Activated CD8-positive, alpha-beta memory T cell treated with anti-CD3 and anti-CD28 coated beads for 48 hours (primary cell): ENCODE data around the gene RFLNA.

Experiments used
- DNase-seq, 3 experiments: peaks; one replicate each; pipeline ENCODE4 v3.0.0-alpha.2; 2020; ENCODE audit warnings: low read depth in 2 of 3, low spot score in 2 of 3

RFLNA gene

GRCh38 chr12:124303579-124304313, 8.9 kb downstream of the RFLNA start:
- no peak for DNase-seq

GRCh38 chr12:124304314-124304790, 9.5 kb downstream of the RFLNA start:
- DNase-seq = no peak

GRCh38 chr12:124305136-124305535, 10.2 kb downstream of the RFLNA start:
- DNase-seq = no peak

- DNase-seq = no peak
Observed at GRCh38 chr12:124305776-124306685, 11.1 kb downstream of the RFLNA start.

- no peak for DNase-seq
Observed at GRCh38 chr12:124306686-124307555, 12.0 kb downstream of the RFLNA start.

- no peak for DNase-seq
Observed at GRCh38 chr12:124307556-124307825, 12.6 kb downstream of the RFLNA start.

- DNase-seq = no peak
Observed at GRCh38 chr12:124308741-124309140, 13.8 kb downstream of the RFLNA start.

GRCh38 chr12:124309231-124309630, 14.3 kb downstream of the RFLNA start:
- no peak for DNase-seq

- no peak for DNase-seq
Observed at GRCh38 chr12:124309744-124310143, 14.9 kb downstream of the RFLNA start.

- DNase-seq = no peak
Observed at GRCh38 chr12:124310178-124310577, 15.3 kb downstream of the RFLNA start.

- DNase-seq = no peak
Observed at GRCh38 chr12:124310785-124311184, 15.9 kb downstream of the RFLNA start.

- DNase-seq = no peak
Observed at GRCh38 chr12:124311292-124312109, 16.6 kb downstream of the RFLNA start.

- no peak for DNase-seq
Observed at GRCh38 chr12:124312601-124313000, 17.7 kb downstream of the RFLNA start.

GRCh38 chr12:124314207-124314606, 19.3 kb downstream of the RFLNA start:
- no peak for DNase-seq

- DNase-seq = no peak
Observed at GRCh38 chr12:124314766-124315165, 19.9 kb downstream of the RFLNA start.

GRCh38 chr12:124315372-124316044, 20.6 kb downstream of the RFLNA start:
- no peak for DNase-seq

- no peak for DNase-seq
Observed at GRCh38 chr12:124316257-124316900, 21.5 kb downstream of the RFLNA start.

GRCh38 chr12:124317400-124317799, 22.5 kb downstream of the RFLNA start:
- DNase-seq = no peak

GRCh38 chr12:124318278-124319020, 23.6 kb downstream of the RFLNA start:
- no peak for DNase-seq
